Ovary (tissue), 9 donors: ENCODE measurements around the gene TMEM150B. TPM values are rescaled to one million over a fixed set of nuclear protein-coding genes. Genes with fewer than 3 reads are reported as not detected.
A peak's percentile ranks its signal among the peaks of the same experiment; 100 is the strongest.

Experiments
- DNase-seq, 5 donors: peaks; one replicate each; pipeline ENCODE4 v3.0.0-alpha.2; 2019 to 2020
- H3K27ac ChIP-seq, 2 donors: fragments of 200-600 bp; one replicate each; pipeline versions ENCODE4 v1.5.1 to v1.8.0; 2019 to 2022
- H3K27me3 ChIP-seq: fragments of 200-600 bp; one replicate; pipeline ENCODE4 v1.8.0; 2022
- H3K36me3 ChIP-seq: fragments of 200-600 bp; sonication (generic); one replicate; pipeline ENCODE4 v1.5.1; 2019
- H3K4me1 ChIP-seq: one replicate; pipeline ENCODE4 v1.8.1; 2013; ENCODE audit warnings: mild to moderate bottlenecking, moderate library complexity; ENCODE audit not compliant: insufficient read depth
- H3K4me3 ChIP-seq: fragments of 200-600 bp; sonication (generic); one replicate; pipeline ENCODE4 v1.5.1; 2017
- H3K9me3 ChIP-seq, 2 donors: fragments of 200-600 bp in 1 of 2; sonication (generic) in 1 of 2; one replicate each; pipeline versions ENCODE4 v1.5.1 to v1.8.1; 2013 to 2019; ENCODE audit warnings: mild to moderate bottlenecking in 1 of 2, moderate library complexity in 1 of 2
- EP300 ChIP-seq: sonication (generic); formaldehyde crosslinking; IDR thresholded peaks from one replicate; pipeline ENCODE4 v1.6.1; 2017; ENCODE audit warnings: antibody characterized with exemption
- POLR2A ChIP-seq: fragments of 450-650 bp; IDR thresholded peaks from one replicate; pipeline ENCODE4 v1.6.1; 2017; ENCODE audit warnings: antibody characterized with exemption, mild to moderate bottlenecking, moderate library complexity
- WGBS, 3 donors: extraction: QIAGEN DNeasy Blood & Tissue Kit in 1 of 3; methylation state at CpG; one replicate each; pipeline versions ENCODE4 v1.1.5 to v1.1.7; 2013 to 2017; 5-methylcytosine and 5-hydroxymethylcytosine counted together
- intact Hi-C, 4 donors: fragments of 100-400 bp; cut with DNase I; formaldehyde crosslinking; loops; one replicate each; pipeline versions ENCODE4 v1.11.0 to v1.15.1; 2022 to 2023
- polyA plus RNA-seq, 2 donors: library from polyadenylated mRNA; stranded (reverse); fragments of 200-250 nt in 1 of 2; fragments of 350-450 nt in 1 of 2; fragmentation: Illumina TruSeq in 1 of 2; extraction: RNeasy Lipid Tissue Mini Kit (QIAGEN cat#74804) in 1 of 2; gene quantifications; one replicate each; pipeline ENCODE4 v1.2.3, GENCODE V29; 2013 to 2014
- total RNA-seq, 7 donors: library from RNA; depleted of rRNA in 2 of 7; stranded (reverse); fragments of >200 nt in 2 of 7; fragmentation: NEBNext Ultra II Directional in 3 of 7; extraction: Animal tissue kit (Norgen Biotek cat#: 25700) in 3 of 7; gene quantifications; one replicate each; pipeline versions ENCODE4 v1.1.0 to v1.2.4, GENCODE V29; 2016 to 2023
- TF ChIP-seq, protein P1 (sequence below), 3 donors: fragments of 450-650 bp in 2 of 3; fragments of 200-600 bp in 1 of 3; IDR thresholded peaks; one replicate each; pipeline versions ENCODE4 v1.5.1 to v1.8.0; 2016 to 2022; ENCODE audit warnings: antibody characterized with exemption in 3 of 3, mild to moderate bottlenecking in 1 of 3
- donor health status: DM: no; HTN: no; CAD: no; lungs with moderate emphysema.
- donor health status: DM: no; HTN: no; CAD: no.
- donor health status: Bipolar disorder and iron deficiency.
- donor health status: DM: yes; HTN: yes; CAD: no.
- donor health status: DM: no; HTN: no; CAD: no.
- donor health status: DM: yes; HTN: yes; CAD: no.

The TMEM150B gene
- total and polyA plus RNA-seq, 9 donors = 0.36 to 3.9 (median 0.76) TPM

DNA sequence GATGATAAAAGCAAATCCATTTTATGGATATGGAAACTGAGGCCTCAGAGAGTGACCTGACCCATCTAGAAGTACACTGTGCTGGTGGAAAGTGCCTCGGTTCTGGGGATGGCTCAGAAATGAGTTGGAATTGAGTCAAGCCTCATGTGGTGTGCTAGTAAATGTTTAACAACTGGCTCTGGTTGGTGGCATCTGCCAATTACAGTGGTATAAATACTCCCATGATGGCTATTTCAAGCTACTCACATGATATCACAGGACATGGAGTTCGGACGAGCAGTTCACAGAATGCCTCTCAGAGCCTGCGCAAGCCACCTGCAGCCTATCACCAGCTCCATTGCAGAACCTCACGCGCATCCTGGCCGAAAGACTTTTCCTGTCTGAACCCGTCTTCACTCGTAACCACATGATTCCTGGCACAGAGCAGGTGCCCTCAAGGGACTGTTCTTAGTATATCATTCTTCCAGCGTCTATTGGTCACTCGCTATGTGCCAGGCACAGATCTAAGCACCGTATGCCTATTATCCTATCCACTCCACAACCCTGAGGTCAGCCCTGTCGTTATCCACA is 9.1 kb downstream of the TMEM150B start:
- no peak for TF ChIP-seq EP300
- TF ChIP-seq, protein P1, sequence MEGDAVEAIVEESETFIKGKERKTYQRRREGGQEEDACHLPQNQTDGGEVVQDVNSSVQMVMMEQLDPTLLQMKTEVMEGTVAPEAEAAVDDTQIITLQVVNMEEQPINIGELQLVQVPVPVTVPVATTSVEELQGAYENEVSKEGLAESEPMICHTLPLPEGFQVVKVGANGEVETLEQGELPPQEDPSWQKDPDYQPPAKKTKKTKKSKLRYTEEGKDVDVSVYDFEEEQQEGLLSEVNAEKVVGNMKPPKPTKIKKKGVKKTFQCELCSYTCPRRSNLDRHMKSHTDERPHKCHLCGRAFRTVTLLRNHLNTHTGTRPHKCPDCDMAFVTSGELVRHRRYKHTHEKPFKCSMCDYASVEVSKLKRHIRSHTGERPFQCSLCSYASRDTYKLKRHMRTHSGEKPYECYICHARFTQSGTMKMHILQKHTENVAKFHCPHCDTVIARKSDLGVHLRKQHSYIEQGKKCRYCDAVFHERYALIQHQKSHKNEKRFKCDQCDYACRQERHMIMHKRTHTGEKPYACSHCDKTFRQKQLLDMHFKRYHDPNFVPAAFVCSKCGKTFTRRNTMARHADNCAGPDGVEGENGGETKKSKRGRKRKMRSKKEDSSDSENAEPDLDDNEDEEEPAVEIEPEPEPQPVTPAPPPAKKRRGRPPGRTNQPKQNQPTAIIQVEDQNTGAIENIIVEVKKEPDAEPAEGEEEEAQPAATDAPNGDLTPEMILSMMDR (IDR thresholded peaks at IDR 0.05) = no peak
- TF ChIP-seq POLR2A = no peak
- no peak overlapping the region for H3K4me3 ChIP-seq
- WGBS, 3 donors = 86 to 91% (median 87%) methylated on average over 13 of the region's 13 CpGs
- no peak for DNase-seq
- H3K27me3 ChIP-seq = no peaks in the 10 kb centered on the region
- H3K4me1 ChIP-seq = peaks cover 4% of the 10 kb centered on the region
- no peak overlapping the region for H3K27ac ChIP-seq
- H3K36me3 ChIP-seq = no peaks in the 10 kb centered on the region
- no peaks in the 10 kb centered on the region for H3K9me3 ChIP-seq
- intact Hi-C loops = no loop called here

DNA sequence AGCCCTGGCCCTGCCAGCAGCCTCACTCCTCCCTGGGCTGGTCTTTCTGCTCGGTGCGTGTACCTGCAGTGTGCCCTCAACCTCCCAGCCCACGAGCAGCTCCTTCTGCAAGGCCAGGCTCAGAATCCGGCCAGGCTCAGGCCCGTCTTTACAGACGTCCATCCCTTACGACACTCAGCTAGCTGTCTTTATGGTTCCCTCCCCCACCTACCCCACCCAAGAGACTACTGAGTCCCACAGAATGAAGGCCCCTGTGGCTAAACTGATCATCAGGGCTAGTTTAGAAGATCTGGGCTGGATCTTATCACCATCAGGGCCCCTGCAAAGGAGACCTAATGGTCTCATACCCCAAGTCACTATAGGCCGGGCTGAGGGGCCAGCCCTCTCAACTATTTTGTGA is 10.7 kb downstream of the TMEM150B start:
- no peaks in the 10 kb centered on the region for H3K9me3 ChIP-seq
- no peaks in the 10 kb centered on the region for H3K36me3 ChIP-seq
- 88 to 96% (median 92%) methylated on average over 8 of the region's 8 CpGs for WGBS, 3 donors
- no peak overlapping the region for H3K4me3 ChIP-seq
- no peak overlapping the region for H3K27ac ChIP-seq
- no peaks in the 10 kb centered on the region for H3K27me3 ChIP-seq
- TF ChIP-seq POLR2A = no peak
- TF ChIP-seq, protein P1 (IDR thresholded peaks at IDR 0.05) = no peak
- no peak for TF ChIP-seq EP300
- no peak for DNase-seq
- intact Hi-C loops = no loop called here
- H3K4me1 ChIP-seq = peaks cover 4% of the 10 kb centered on the region

DNA sequence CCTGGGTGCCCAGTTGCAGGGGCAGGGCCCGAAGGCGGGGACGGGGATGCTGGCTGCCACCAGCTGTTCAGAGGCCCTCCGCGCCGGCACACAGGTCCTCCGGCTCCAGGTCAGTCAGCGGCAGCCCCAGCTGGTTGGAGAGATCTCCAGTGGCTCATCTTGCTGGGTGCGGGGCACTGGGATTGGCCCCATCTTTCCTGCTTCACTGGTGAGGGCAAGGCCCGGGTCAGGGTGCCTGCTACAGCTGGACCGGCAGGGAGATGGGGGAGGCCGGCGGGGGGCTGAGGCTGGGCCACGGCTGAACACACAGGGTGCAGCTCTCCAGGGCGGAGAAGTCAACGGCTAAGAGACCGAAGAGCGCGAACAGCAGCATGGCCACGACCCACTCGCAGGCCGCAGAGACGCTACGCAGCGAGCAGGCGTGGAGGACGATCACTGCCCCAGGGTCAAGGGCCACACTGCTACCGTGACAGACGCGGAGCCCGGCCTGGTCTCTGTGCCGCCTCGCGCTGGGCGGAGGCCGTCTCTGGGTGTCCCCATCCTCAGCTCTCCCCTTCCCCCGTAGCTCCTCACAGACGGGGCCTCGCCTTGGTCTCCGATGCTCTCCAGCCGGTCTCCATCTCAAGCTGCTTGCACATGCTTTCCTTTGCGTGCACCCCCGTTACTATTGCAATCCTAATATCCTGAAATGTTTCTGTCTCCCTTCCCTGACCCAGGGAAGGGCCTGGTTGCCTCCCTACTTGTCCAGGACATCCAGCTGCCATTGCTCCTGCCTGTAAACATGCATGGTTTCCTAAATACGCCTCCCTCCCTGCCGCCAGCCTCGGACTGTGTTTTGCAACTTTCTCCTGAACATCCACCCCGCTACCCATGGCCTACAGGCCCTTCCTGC is 12.3 kb downstream of the TMEM150B start:
- no peak overlapping the region for H3K4me3 ChIP-seq
- H3K27ac ChIP-seq = peak overlapping the region; percentile 37 to 47
- intact Hi-C loops = no loop called here
- H3K4me1 ChIP-seq = peaks cover 4% of the 10 kb centered on the region
- H3K27me3 ChIP-seq = no peaks in the 10 kb centered on the region
- WGBS, 3 donors = 19 to 42% (median 28%) methylated on average over 47 of the region's 47 CpGs
- TF ChIP-seq, protein P1 (IDR thresholded peaks at IDR 0.05) = no peak
- TF ChIP-seq EP300 = no peak
- H3K36me3 ChIP-seq = no peaks in the 10 kb centered on the region
- DNase-seq = peak in 3 of 5 donors; percentile 42 to 54 (median 50)
- no peaks in the 10 kb centered on the region for H3K9me3 ChIP-seq

DNA sequence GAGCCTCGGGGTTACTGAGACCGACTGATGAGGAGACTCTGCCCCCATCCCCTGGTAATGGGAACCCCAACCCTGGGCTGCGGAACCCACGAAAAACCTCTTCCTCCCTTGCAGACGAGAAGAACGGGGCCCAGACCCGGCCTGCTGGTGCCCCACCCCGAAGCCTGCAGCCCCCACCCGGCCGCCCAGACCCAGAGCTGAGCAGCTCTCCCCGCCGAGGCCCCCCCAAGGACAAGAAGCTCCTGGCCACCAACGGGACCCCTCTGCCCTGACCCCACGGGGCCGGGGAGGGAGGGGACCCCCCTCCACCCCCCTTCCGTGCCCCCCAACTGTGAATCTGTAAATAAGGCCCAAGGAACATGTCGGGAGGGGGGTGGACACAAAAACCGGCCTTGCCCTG is 13.3 kb downstream of the TMEM150B start:
- H3K27me3 ChIP-seq = no peaks in the 10 kb centered on the region
- TF ChIP-seq, protein P1 (IDR thresholded peaks at IDR 0.05) = no peak
- TF ChIP-seq POLR2A (no peak), EP300 (no peak)
- H3K27ac ChIP-seq = no peak overlapping the region
- no peaks in the 10 kb centered on the region for H3K9me3 ChIP-seq
- no peak overlapping the region for H3K4me3 ChIP-seq
- no peaks in the 10 kb centered on the region for H3K36me3 ChIP-seq
- WGBS, 3 donors = 38 to 63% (median 49%) methylated on average over 8 to 18 of the region's 18 CpGs
- H3K4me1 ChIP-seq = peaks cover 4% of the 10 kb centered on the region
- intact Hi-C loops = no loop called here
- DNase-seq = no peak
